ENCODE measurements around the gene KIAA1217. TPM values are rescaled to one million over a fixed set of nuclear protein-coding genes. Genes with fewer than 3 reads are reported as not detected.

KIAA1217 gene
- total RNA-seq, 1 donor from 2014 or later: 13.0 TPM

GRCh38 chr10:24305551-24306506 lies 96.9 kb downstream of the KIAA1217 start:
- intact Hi-C loops (cut with DNase I): no loop called here
- Histone ChIP-seq H3K9me3 (no peaks in the 10 kb centered on the region), H3K27ac (peak overlapping the region; percentile 61 to 68), H3K36me3 (no peaks in the 10 kb centered on the region), H3K27me3 (no peaks in the 10 kb centered on the region), H3K4me1 (peaks cover 0 to 12% of the 10 kb centered on the region in 2 donors), H3K4me3 (no peak overlapping the region)
- no peak for TF ChIP-seq CTCF (IDR thresholded peaks at IDR 0.05)
- no peak for DNase-seq (ENCODE audit: low spot score in 2 of 2)

DNA sequence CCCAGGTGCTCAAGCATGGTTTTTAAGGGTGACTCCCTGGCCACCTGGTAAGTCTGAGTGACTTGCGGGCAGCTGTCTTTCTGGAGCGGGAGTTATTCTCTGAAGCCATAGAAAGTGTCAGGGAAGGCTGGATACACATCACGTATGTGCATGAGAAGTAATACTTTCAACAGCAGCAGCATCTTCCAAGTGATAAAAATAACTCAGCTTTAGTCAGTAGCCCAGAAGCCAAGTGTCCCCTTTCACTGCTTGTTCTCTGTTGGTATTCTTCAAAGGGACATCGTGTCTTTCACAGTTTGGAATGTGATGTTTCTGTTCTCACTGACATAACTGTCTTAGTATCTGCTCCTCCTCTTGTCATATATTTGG lies 97.6 kb downstream of the KIAA1217 start:
- peak overlapping the region in 1 of 2 donors; percentile 34 for H3K4me3 ChIP-seq
- intact Hi-C loops (cut with DNase I): no loop called here

GRCh38 chr10:24307116-24307515 lies 98.2 kb downstream of the KIAA1217 start:
- no peaks in the 10 kb centered on the region for H3K36me3 ChIP-seq
- peaks cover 0 to 12% of the 10 kb centered on the region in 2 donors for H3K4me1 ChIP-seq
- peak overlapping the region in 1 of 2 donors; percentile 34 for H3K4me3 ChIP-seq
- H3K27ac ChIP-seq: peak overlapping the region; percentile 61 to 68
- no peaks in the 10 kb centered on the region for H3K27me3 ChIP-seq
- intact Hi-C loops (cut with DNase I): no loop called here
- no peak for DNase-seq (ENCODE audit: low spot score in 2 of 2)
- H3K9me3 ChIP-seq: no peaks in the 10 kb centered on the region
- no peak for TF ChIP-seq CTCF (IDR thresholded peaks at IDR 0.05)

More for the DNA sequence above, 97.6 kb downstream of the KIAA1217 start:
- peak overlapping the region; percentile 61 to 68 for H3K27ac ChIP-seq
- TF ChIP-seq CTCF (IDR thresholded peaks at IDR 0.05): no peak
- peaks cover 0 to 12% of the 10 kb centered on the region in 2 donors for H3K4me1 ChIP-seq
- DNase-seq (ENCODE audit: low spot score in 2 of 2): no peak
- no peaks in the 10 kb centered on the region for H3K27me3 ChIP-seq
- no peaks in the 10 kb centered on the region for H3K9me3 ChIP-seq
- no peaks in the 10 kb centered on the region for H3K36me3 ChIP-seq

DNA sequence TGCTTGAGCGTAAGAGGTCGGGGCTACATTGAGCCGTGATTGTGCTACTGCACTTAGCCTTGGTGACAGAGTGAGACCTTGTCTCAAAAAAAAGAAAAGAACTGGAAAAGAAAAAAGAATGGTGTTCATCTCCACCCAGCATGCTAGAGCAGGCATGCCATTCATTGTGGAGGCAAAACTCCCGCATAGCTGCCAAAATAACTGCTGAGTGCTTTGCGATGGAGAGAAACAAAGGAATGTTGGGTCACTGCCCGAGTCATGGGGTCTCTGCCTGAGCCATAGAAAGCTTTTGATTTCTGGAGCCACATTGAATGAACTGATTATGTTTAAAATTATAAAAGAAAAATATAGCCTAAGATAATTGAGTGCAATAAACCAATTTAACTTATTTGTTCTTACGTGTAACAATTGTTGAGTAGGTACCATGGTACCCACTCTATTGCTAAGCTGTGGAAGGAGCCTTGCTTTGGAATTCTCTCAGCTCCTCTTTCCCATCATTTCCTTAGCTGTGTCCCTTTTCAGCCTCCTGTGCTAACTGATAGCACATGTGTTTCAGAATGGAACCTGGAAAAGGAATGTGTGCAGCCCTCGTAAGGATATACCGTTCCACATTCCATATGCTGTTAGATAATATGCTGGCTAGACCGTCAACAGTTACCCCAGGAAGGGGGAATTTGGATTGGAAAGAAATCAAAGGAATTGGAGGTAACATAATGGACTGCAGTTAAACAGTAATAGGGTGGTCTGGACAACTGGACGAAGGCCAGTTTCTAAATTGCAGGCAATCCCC lies 99.0 kb downstream of the KIAA1217 start:
- Histone ChIP-seq H3K27me3 (no peaks in the 10 kb centered on the region), H3K9me3 (no peaks in the 10 kb centered on the region), H3K4me3 (no peak overlapping the region), H3K4me1 (peaks cover 0 to 12% of the 10 kb centered on the region in 2 donors), H3K27ac (peak overlapping the region; percentile 61 to 68), H3K36me3 (no peaks in the 10 kb centered on the region)
- TF ChIP-seq CTCF (IDR thresholded peaks at IDR 0.05): no peak
- intact Hi-C loops (cut with DNase I): no loop called here
- DNase-seq (ENCODE audit: low spot score in 2 of 2): peak in 1 of 2 donors; percentile 5

- no peak overlapping the region for H3K27ac ChIP-seq
- no peak for TF ChIP-seq CTCF (IDR thresholded peaks at IDR 0.05)
- no peaks in the 10 kb centered on the region for H3K9me3 ChIP-seq
- H3K36me3 ChIP-seq: no peaks in the 10 kb centered on the region
- no peak overlapping the region for H3K4me3 ChIP-seq
- no peaks in the 10 kb centered on the region for H3K27me3 ChIP-seq
- H3K4me1 ChIP-seq: peaks cover 0 to 12% of the 10 kb centered on the region in 2 donors
- intact Hi-C loops (cut with DNase I): no loop called here
- DNase-seq (ENCODE audit: low spot score in 2 of 2): no peak
These were observed 101.2 kb downstream of the KIAA1217 start for GRCh38 chr10:24310104-24310503.
